K562 (cell line): ENCODE data around the gene MMP12. TPM values are rescaled to one million over a fixed set of nuclear protein-coding genes. Genes with fewer than 3 reads are reported as not detected.

ENCODE experiments used
- ATAC-seq: fragments of 200-7000 bp; cut with Tn5 transposase; 3 replicates; pipeline ENCODE4 v1.9.1; 2020; ENCODE audit warnings: moderate library complexity
- BruUV-seq: library from RNA; stranded (reverse); fragments of 400-500 nt; replicated peaks from 2 replicates; lab custom pipeline; 2021; lab: Mats Ljungman, UMichigan
- CTCF ChIA-PET: fragments of 300-600 bp; formaldehyde crosslinking; extraction: SDS; loops from one replicate; lab custom pipeline; 2021; ENCODE audit warnings: low intra/inter-chr PET ratio; lab: Yijun Ruan, JAX
- POLR2A ChIA-PET: fragments of 300-600, 350-650 bp; sonication (Branson Sonifier 250); formaldehyde crosslinking; extraction: SDS; loops from one replicate; lab custom pipeline; 2021; ENCODE audit warnings: antibody characterized with exemption, inconsistent platforms; lab: Yijun Ruan, JAX
- DNase-seq, 4 experiments: peaks; one replicate each; pipeline versions ENCODE4 v3.0.0 to v3.0.0-alpha.2; 2011 to 2018; ENCODE audit warnings: low spot score in 3 of 4, mixed read lengths in 3 of 4; ENCODE audit errors: extremely low read depth in 1 of 4
- FAIRE-seq: peaks from 2 replicates; lab custom pipeline; 2011; peaks lifted over from hg19 to GRCh38; lab: Jason Lieb, UNC
- H2AFZ ChIP-seq: 2 replicates; pipeline ENCODE4 v1.6.0; 2011; ENCODE audit warnings: low read depth, low read length, control low read depth, inconsistent platforms
- H3K27ac ChIP-seq: fragments of 200-600 bp; 3 replicates; pipeline ENCODE4 v1.8.0; 2011; ENCODE audit warnings: low read depth, mild to moderate bottlenecking, control low read depth, inconsistent platforms, low read length, moderate library complexity, mixed read lengths; ENCODE audit errors: extremely low read depth
- H3K27me3 ChIP-seq, 2 experiments: fragments of 300-600 bp in 1 of 2; 2 replicates in 1 of 2; 3 replicates in 1 of 2; pipeline versions ENCODE4 v1.6.0 to v1.8.0; 2011; ENCODE audit warnings: inconsistent platforms in 2 of 2, low read length in 2 of 2, mild to moderate bottlenecking in 1 of 2, mixed read lengths in 1 of 2, moderate library complexity in 1 of 2; ENCODE audit not compliant: control insufficient read depth in 2 of 2, insufficient read depth in 2 of 2
- H3K36me3 ChIP-seq: fragments of 300-600 bp; 3 replicates; pipeline ENCODE4 v1.8.0; 2011; ENCODE audit warnings: mild to moderate bottlenecking, low read length, inconsistent platforms; ENCODE audit not compliant: control insufficient read depth, insufficient read depth
- H3K4me1 ChIP-seq, 2 experiments: fragments of 200-600 bp in 1 of 2; replicated peaks in 1 of 2; 2 replicates in 1 of 2; 3 replicates in 1 of 2; pipeline versions ENCODE4 v1.5.1 to v1.8.0; 2011; ENCODE audit warnings: inconsistent platforms in 2 of 2, low read length in 2 of 2, mild to moderate bottlenecking in 1 of 2, mixed read lengths in 1 of 2, moderate library complexity in 1 of 2; ENCODE audit not compliant: control insufficient read depth in 2 of 2, insufficient read depth in 2 of 2
- H3K4me2 ChIP-seq: 2 replicates; pipeline ENCODE4 v1.6.1; 2011; ENCODE audit warnings: low read length, control low read depth, inconsistent platforms, mixed read lengths; ENCODE audit not compliant: insufficient read depth
- H3K4me3 ChIP-seq: fragments of 200-600 bp; sonication (generic), shearing (Covaris generic); 2 replicates; pipeline ENCODE4 v1.5.1; 2016; ENCODE audit warnings: control low read depth, inconsistent platforms
- H3K79me2 ChIP-seq: fragments of 200-600 bp; 3 replicates; pipeline ENCODE4 v1.8.0; 2011; ENCODE audit warnings: low read length, inconsistent platforms; ENCODE audit not compliant: control insufficient read depth, insufficient read depth
- H3K9ac ChIP-seq, 2 experiments: 2 replicates each; pipeline versions ENCODE4 v1.6.0 to v1.6.1; 2011; ENCODE audit warnings: low read depth in 2 of 2, low read length in 2 of 2, control low read depth in 1 of 2, inconsistent platforms in 1 of 2, mild to moderate bottlenecking in 1 of 2, mixed read lengths in 1 of 2; ENCODE audit not compliant: insufficient read depth in 1 of 2
- H3K9me1 ChIP-seq: one replicate; pipeline ENCODE4 v1.6.0; 2011; ENCODE audit warnings: inconsistent platforms, mild to moderate bottlenecking, low read length, moderate library complexity; ENCODE audit not compliant: control insufficient read depth, insufficient read depth
- H3K9me3 ChIP-seq: replicated peaks from 2 replicates; pipeline ENCODE4 v1.5.1; 2011; ENCODE audit warnings: low read depth, low read length, inconsistent platforms; ENCODE audit not compliant: control insufficient read depth, insufficient read depth
- H4K20me1 ChIP-seq: replicated peaks from 2 replicates; pipeline ENCODE4 v1.6.1; 2011; ENCODE audit warnings: low read length, inconsistent platforms, mixed read lengths; ENCODE audit not compliant: control insufficient read depth, insufficient read depth
- ETS2 ChIP-seq: IDR thresholded peaks from 2 replicates; pipeline ENCODE4 v1.6.1; 2016; ENCODE audit warnings: borderline replicate concordance, missing genetic modification characterization, mild to moderate bottlenecking, moderate library complexity, missing compliant biosample characterization; ENCODE audit not compliant: poor library complexity, severe bottlenecking
- FOS ChIP-seq: IDR thresholded peaks from 3 replicates; pipeline ENCODE4 v1.6.1; 2011; ENCODE audit not compliant: insufficient read length; ENCODE audit errors: extremely low read depth
- GATAD2A ChIP-seq: fragments of 450-650 bp; IDR thresholded peaks from 2 replicates; pipeline ENCODE4 v1.6.1; 2017
- GTF2B ChIP-seq: IDR thresholded peaks from 2 replicates; pipeline ENCODE4 v1.6.1; 2011; ENCODE audit not compliant: insufficient read length; ENCODE audit errors: extremely low read depth
- IRF9 ChIP-seq: fragments of 450-650 bp; IDR thresholded peaks from 2 replicates; pipeline ENCODE4 v1.6.1; 2016; ENCODE audit warnings: missing biosample characterization, missing genetic modification characterization
- MCM5 ChIP-seq: fragments of 450-650 bp; IDR thresholded peaks from 2 replicates; pipeline ENCODE4 v1.6.1; 2016; ENCODE audit warnings: low read depth
- PRDM10 ChIP-seq: fragments of 450-650 bp; IDR thresholded peaks from 2 replicates; pipeline ENCODE4 v1.6.1; 2018; ENCODE audit not compliant: partially characterized antibody
- PURB ChIP-seq: sonication (generic); formaldehyde crosslinking; IDR thresholded peaks from 2 replicates; pipeline ENCODE4 v1.9.0; 2021; ENCODE audit warnings: low read depth, mild to moderate bottlenecking, missing genetic modification reagents
- WGBS: fragments of 100-300 bp; shearing (Covaris generic); methylation state at CpG from one replicate; pipeline ENCODE4 v1.1.6; 2016; ENCODE audit warnings: low coverage, mixed read lengths; ENCODE audit not compliant: insufficient coverage; ENCODE audit errors: missing lambda C conversion rate; 5-methylcytosine and 5-hydroxymethylcytosine counted together
- in situ Hi-C: fragments of 300-500 bp; cut with MboI; formaldehyde crosslinking; loops from 4 replicates; pipeline ENCODE4 v1.15.0; 2018; ENCODE audit warnings: inconsistent platforms, mixed read lengths
- intact Hi-C: fragments of 100-400 bp; cut with micrococcal nuclease; formaldehyde crosslinking; loops from 2 replicates; pipeline ENCODE4 v1.14.2; 2022
- polyA plus RNA-seq, 8 experiments: library from polyadenylated mRNA; depleted of rRNA in 4 of 8; stranded (reverse) in 5 of 8; unstranded in 3 of 8; fragments of >200 nt; fragmentation: Nextera tagmentation in 2 of 8; fragmentation: Illumina TruSeq in 1 of 8; extraction: Ambion mirVana in 2 of 8; extraction: Trizol in 1 of 8; gene quantifications; 2 replicates each; pipeline versions ENCODE4 v1.2.1 to v1.2.3, GENCODE V29; 2011 to 2014; ENCODE audit warnings: inconsistent platforms in 1 of 8, missing spikeins in 1 of 8
- total RNA-seq, 7 experiments: library from RNA; depleted of rRNA in 6 of 7; stranded (reverse); fragments of >200 nt in 6 of 7; fragmentation: Illumina TruSeq in 2 of 7; extraction: Trizol in 2 of 7; gene quantifications; 2 replicates each; pipeline versions ENCODE4 v1.2.1 to v1.2.3, GENCODE V29; 2011 to 2021; ENCODE audit warnings: low replicate concordance in 1 of 7
- TF ChIP-seq, protein P1 (sequence below): fragments of 450-650 bp; IDR thresholded peaks from 2 replicates; pipeline ENCODE4 v1.7.0; 2016; ENCODE audit warnings: borderline replicate concordance
- TF ChIP-seq, protein P2 (sequence below): fragments of 450-650 bp; formaldehyde crosslinking; IDR thresholded peaks from 2 replicates; pipeline ENCODE4 v1.4.0; 2020; ENCODE audit warnings: mild to moderate bottlenecking, moderate library complexity
- TF ChIP-seq, protein P3 (sequence below): fragments of 250-450 bp; sonication (Bioruptor Pico); IDR thresholded peaks from 2 replicates; pipeline ENCODE4 v1.5.0; 2021; ENCODE audit warnings: mild to moderate bottlenecking, borderline replicate concordance

MMP12 gene
- total and polyA plus RNA-seq, 9 of the 15 experiments (the other 6 are each of a cell fraction or from before 2014, with no cell fraction given) = not detected

- H3K4me2 ChIP-seq = no peak overlapping the region
- H3K4me1 ChIP-seq = no peaks in the 10 kb centered on the region
- no peaks in the 10 kb centered on the region for H3K36me3 ChIP-seq
- H3K27ac ChIP-seq = no peak overlapping the region
- H3K9ac ChIP-seq = no peak overlapping the region
- in situ Hi-C loops (no loop called here), intact Hi-C loops (loop anchor here (10.0 kb wide), 1 partner anchor 202 kb away; no protein-coding TSS in a partner anchor)
- H2AFZ ChIP-seq = no peak overlapping the region
- ChIA-PET POLR2A (no interaction called here), CTCF (no interaction called here)
- no peaks in the 10 kb centered on the region for H3K9me1 ChIP-seq
- BruUV-seq = no TSS peak
- no peaks in the 10 kb centered on the region for H3K9me3 ChIP-seq
- no peaks in the 10 kb centered on the region for H4K20me1 ChIP-seq
- no peaks in the 10 kb centered on the region for H3K27me3 ChIP-seq
- no peak for ATAC-seq
- WGBS = under 1% methylated on average over 7 of the region's 7 CpGs
- H3K4me3 ChIP-seq = no peak overlapping the region
- H3K79me2 ChIP-seq = no peaks in the 10 kb centered on the region
- no peak for DNase-seq
- FAIRE-seq = no peak
- TF ChIP-seq, protein P1, sequence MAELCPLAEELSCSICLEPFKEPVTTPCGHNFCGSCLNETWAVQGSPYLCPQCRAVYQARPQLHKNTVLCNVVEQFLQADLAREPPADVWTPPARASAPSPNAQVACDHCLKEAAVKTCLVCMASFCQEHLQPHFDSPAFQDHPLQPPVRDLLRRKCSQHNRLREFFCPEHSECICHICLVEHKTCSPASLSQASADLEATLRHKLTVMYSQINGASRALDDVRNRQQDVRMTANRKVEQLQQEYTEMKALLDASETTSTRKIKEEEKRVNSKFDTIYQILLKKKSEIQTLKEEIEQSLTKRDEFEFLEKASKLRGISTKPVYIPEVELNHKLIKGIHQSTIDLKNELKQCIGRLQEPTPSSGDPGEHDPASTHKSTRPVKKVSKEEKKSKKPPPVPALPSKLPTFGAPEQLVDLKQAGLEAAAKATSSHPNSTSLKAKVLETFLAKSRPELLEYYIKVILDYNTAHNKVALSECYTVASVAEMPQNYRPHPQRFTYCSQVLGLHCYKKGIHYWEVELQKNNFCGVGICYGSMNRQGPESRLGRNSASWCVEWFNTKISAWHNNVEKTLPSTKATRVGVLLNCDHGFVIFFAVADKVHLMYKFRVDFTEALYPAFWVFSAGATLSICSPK = no peak
- TF ChIP-seq IRF9 (tag) = no peak
- TF ChIP-seq ETS2 = no peak
- no peak for TF ChIP-seq PRDM10
- TF ChIP-seq PURB (CRISPR knock-in tag) = no peak
- TF ChIP-seq, protein P2, sequence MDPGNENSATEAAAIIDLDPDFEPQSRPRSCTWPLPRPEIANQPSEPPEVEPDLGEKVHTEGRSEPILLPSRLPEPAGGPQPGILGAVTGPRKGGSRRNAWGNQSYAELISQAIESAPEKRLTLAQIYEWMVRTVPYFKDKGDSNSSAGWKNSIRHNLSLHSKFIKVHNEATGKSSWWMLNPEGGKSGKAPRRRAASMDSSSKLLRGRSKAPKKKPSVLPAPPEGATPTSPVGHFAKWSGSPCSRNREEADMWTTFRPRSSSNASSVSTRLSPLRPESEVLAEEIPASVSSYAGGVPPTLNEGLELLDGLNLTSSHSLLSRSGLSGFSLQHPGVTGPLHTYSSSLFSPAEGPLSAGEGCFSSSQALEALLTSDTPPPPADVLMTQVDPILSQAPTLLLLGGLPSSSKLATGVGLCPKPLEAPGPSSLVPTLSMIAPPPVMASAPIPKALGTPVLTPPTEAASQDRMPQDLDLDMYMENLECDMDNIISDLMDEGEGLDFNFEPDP = no peak
- no peak for TF ChIP-seq GTF2B
- TF ChIP-seq FOS = no peak
- no peak for TF ChIP-seq MCM5
- no peak for TF ChIP-seq GATAD2A
- TF ChIP-seq, protein P3, sequence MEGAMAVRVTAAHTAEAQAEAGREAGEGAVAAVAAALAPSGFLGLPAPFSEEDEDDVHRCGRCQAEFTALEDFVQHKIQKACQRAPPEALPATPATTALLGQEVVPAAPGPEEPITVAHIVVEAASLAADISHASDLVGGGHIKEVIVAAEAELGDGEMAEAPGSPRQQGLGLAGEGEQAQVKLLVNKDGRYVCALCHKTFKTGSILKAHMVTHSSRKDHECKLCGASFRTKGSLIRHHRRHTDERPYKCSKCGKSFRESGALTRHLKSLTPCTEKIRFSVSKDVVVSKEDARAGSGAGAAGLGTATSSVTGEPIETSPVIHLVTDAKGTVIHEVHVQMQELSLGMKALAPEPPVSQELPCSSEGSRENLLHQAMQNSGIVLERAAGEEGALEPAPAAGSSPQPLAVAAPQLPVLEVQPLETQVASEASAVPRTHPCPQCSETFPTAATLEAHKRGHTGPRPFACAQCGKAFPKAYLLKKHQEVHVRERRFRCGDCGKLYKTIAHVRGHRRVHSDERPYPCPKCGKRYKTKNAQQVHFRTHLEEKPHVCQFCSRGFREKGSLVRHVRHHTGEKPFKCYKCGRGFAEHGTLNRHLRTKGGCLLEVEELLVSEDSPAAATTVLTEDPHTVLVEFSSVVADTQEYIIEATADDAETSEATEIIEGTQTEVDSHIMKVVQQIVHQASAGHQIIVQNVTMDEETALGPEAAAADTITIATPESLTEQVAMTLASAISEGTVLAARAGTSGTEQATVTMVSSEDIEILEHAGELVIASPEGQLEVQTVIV (CRISPR knock-in tag) = no peak
Measured at GRCh38 chr11:102832612-102833011, 42.2 kb downstream of the MMP12 start.
